Right lobe of liver (tissue), 6 donors: ENCODE data around the gene DCTN1. TPM values are rescaled to one million over a fixed set of nuclear protein-coding genes. Genes with fewer than 3 reads are reported as not detected.

Experiments
- ATAC-seq, 4 donors: fragments of 200-7000 bp; cut with Tn5 transposase; one replicate each; pipeline ENCODE4 v1.9.1; 2020; ENCODE audit warnings: mild to moderate bottlenecking in 4 of 4, moderate library complexity in 4 of 4
- DNase-seq, 3 donors: peaks; one replicate each; pipeline ENCODE4 v3.0.0-alpha.2; 2020
- H3K27ac ChIP-seq, 3 donors: fragments of 200-600 bp; one replicate each; pipeline ENCODE4 v1.8.0; 2022
- H3K27me3 ChIP-seq, 2 donors: fragments of 200-600 bp; one replicate each; pipeline ENCODE4 v1.8.0; 2022
- H3K36me3 ChIP-seq, 4 donors: fragments of 200-600 bp; sonication (generic) in 1 of 4; one replicate each; pipeline versions ENCODE4 v1.5.1 to v1.8.0; 2017 to 2022; ENCODE audit warnings: control low read depth in 1 of 4
- H3K4me1 ChIP-seq, 4 donors: fragments of 200-600 bp; sonication (generic) in 1 of 4; one replicate each; pipeline versions ENCODE4 v1.5.1 to v1.8.0; 2017 to 2022; ENCODE audit warnings: control low read depth in 1 of 4
- H3K4me3 ChIP-seq, 3 donors: fragments of 200-600 bp; one replicate each; pipeline ENCODE4 v1.8.0; 2022
- H3K9me3 ChIP-seq, 4 donors: fragments of 200-600 bp; sonication (generic) in 1 of 4; one replicate each; pipeline versions ENCODE4 v1.5.1 to v1.8.0; 2017 to 2022; ENCODE audit warnings: control low read depth in 1 of 4
- CTCF ChIP-seq, 4 donors: fragments of 200-600 bp in 3 of 4; fragments of 450-650 bp in 1 of 4; IDR thresholded peaks; one replicate each; pipeline versions ENCODE4 v1.5.1 to v1.8.0; 2016 to 2022; ENCODE audit warnings: antibody characterized with exemption in 4 of 4, mild to moderate bottlenecking in 2 of 4
- POLR2A ChIP-seq: fragments of 450-650 bp; IDR thresholded peaks from one replicate; pipeline ENCODE4 v1.6.1; 2017; ENCODE audit warnings: antibody characterized with exemption, mild to moderate bottlenecking
- WGBS: methylation state at CpG from one replicate; pipeline ENCODE4 v1.1.6; 2018; ENCODE audit warnings: low coverage, low lambda C conversion rate; ENCODE audit not compliant: insufficient coverage; ENCODE audit errors: missing lambda C conversion rate; 5-methylcytosine and 5-hydroxymethylcytosine counted together
- intact Hi-C, 2 donors: fragments of 100-400 bp; cut with DNase I; formaldehyde crosslinking; loops; one replicate each; pipeline versions ENCODE4 v1.11.2 to v1.14.1; 2022
- total RNA-seq, 6 experiments: library from RNA; depleted of rRNA in 2 of 6; stranded (reverse); fragments of >200 nt in 2 of 6; fragmentation: NEBNext Ultra II Directional in 3 of 6; extraction: Animal tissue kit (Norgen Biotek cat#: 25700) in 3 of 6; gene quantifications; one replicate each; pipeline versions ENCODE4 v1.1.0 to v1.2.4, GENCODE V29; 2016 to 2023
- donor health status: DM: no; HTN: yes; CAD: no.
- donor health status: DM: no; HTN: no; CAD: no.
- donor health status: DM: no; HTN: no; CAD: no.
- donor health status: DM: no; HTN: yes; CAD: no.
- donor health status: DM: no; HTN: yes; CAD: no.

The DCTN1 gene
- total RNA-seq, 6 experiments from 2014 or later, result 33.7 to 47.9 (median 37.3) TPM

- Histone ChIP-seq H3K4me3 (no peak overlapping the region), H3K27me3 (peaks cover 0 to 4% of the 10 kb centered on the region in 2 donors), H3K9me3 (no peaks in the 10 kb centered on the region), H3K27ac (no peak overlapping the region), H3K4me1 (peaks cover 0 to 22% (median 0%) of the 10 kb centered on the region in 4 donors), H3K36me3 (no peaks in the 10 kb centered on the region)
- WGBS, result 48% methylated on average over 4 of the region's 6 CpGs
- intact Hi-C loops, result loop anchor here in 1 of 2 donors (10.0 kb wide), 1 partner anchor 173 kb away; no protein-coding TSS in a partner anchor
- no peak for DNase-seq
- TF ChIP-seq CTCF (IDR thresholded peaks at IDR 0.05) (no peak), POLR2A (no peak)
- ATAC-seq, result no peak
Observed at GRCh38 chr2:74417763-74418162, 37.7 kb upstream of the DCTN1 start.

DNA sequence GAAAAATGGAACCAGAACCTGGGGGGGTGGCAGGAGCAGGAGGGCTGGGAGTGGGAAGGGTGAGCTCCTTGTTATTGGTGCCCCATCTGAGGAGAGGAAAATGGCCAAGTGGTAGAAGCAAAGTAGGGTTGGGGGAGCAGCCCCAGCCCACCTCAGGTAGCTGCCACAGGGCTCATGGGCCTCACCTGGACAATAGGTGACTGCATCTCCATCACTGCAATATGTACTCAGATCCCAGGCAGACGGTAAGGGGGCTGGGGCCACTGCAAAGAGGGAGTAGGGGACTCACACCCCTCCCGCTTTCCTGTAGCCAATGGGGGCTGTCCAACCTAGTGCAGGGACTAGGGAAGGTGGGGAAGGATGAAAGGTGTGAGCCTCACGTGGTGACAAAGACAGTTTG, 37.1 kb upstream of the DCTN1 start:
- H3K4me1 ChIP-seq, result peaks cover 0 to 22% (median 0%) of the 10 kb centered on the region in 4 donors
- no peak for ATAC-seq
- intact Hi-C loops, result loop anchor here in 1 of 2 donors (10.0 kb wide), 1 partner anchor 172 kb away; no protein-coding TSS in a partner anchor
- no peak overlapping the region for H3K4me3 ChIP-seq
- H3K27me3 ChIP-seq, result peaks cover 0 to 4% of the 10 kb centered on the region in 2 donors
- DNase-seq, result no peak
- WGBS, result 75% methylated on average over 2 of the region's 3 CpGs
- H3K36me3 ChIP-seq, result no peaks in the 10 kb centered on the region
- H3K27ac ChIP-seq, result no peak overlapping the region
- TF ChIP-seq POLR2A, result no peak
- no peak for TF ChIP-seq CTCF (IDR thresholded peaks at IDR 0.05)
- H3K9me3 ChIP-seq, result no peaks in the 10 kb centered on the region

DNA sequence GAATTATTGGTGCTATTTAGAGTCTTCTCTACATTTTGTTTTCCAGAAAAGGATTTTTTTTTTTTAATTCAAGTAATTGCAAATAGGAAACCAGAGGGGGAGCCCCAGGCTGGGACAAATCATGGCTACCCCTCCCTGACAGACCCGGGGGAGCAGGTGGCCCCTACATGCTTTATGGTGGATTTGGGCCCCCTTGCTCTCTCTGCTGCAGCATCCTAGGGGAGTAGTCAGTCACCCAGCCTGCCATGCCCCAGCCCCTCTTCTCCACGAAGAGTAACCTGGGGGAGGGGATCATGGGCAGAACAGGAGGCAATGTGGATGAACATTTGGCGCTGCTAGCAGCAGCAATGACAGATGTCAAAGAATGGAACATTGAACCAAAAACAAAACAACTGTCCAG, 36.7 kb upstream of the DCTN1 start:
- Histone ChIP-seq H3K27ac (no peak overlapping the region), H3K4me3 (no peak overlapping the region), H3K36me3 (no peaks in the 10 kb centered on the region), H3K9me3 (no peaks in the 10 kb centered on the region), H3K27me3 (peaks cover 0 to 4% of the 10 kb centered on the region in 2 donors), H3K4me1 (peaks cover 0 to 19% (median 0%) of the 10 kb centered on the region in 4 donors)
- intact Hi-C loops, result loop anchor here in 1 of 2 donors (10.0 kb wide), 1 partner anchor 172 kb away; no protein-coding TSS in a partner anchor
- DNase-seq (no peak), ATAC-seq (no peak)
- 45% methylated on average over 2 of the region's 3 CpGs for WGBS
- TF ChIP-seq CTCF (IDR thresholded peaks at IDR 0.05) (peak in 1 of 4 donors; percentile 13), POLR2A (no peak)

DNA sequence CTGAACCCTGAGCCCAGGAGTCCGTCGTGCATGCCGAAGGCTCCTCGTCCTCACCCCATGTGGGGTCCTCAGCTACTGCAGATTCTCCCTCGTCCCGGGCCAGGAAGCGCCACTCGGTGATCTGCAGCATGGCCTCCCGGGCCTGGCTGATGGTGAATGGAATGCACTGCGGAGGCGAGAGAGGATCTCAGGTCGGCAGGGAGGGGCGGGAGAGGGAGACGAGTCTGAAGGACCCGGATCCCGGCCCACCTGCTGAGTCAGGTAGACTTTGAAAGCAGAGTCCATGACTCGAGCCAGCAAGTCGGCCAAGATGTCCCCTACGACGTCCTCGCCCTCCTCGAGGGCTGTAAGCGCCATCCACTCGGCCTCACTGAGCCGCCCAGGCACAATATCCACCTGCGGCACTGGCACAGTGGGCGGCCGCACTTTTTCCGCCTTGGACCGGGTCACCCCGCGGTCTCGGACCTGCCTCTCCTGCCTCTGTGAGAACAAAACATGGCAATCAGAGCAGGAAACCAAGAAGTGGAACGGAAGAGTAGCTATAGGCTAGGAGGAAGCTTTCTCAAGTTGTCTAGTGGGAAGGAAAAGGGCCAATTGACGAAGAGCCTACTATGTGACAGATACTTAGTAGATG, 35.8 kb upstream of the DCTN1 start:
- peak overlapping the region; percentile 24 to 46 (median 42) for H3K4me3 ChIP-seq
- peaks cover 0 to 4% of the 10 kb centered on the region in 2 donors for H3K27me3 ChIP-seq
- TF ChIP-seq POLR2A, result no peak
- no peak for TF ChIP-seq CTCF (IDR thresholded peaks at IDR 0.05)
- no peaks in the 10 kb centered on the region for H3K36me3 ChIP-seq
- WGBS, result 27% methylated on average over 17 of the region's 35 CpGs
- intact Hi-C loops, result loop anchor here in 1 of 2 donors (10.0 kb wide), 1 partner anchor 171 kb away; no protein-coding TSS in a partner anchor
- DNase-seq, result no peak
- H3K4me1 ChIP-seq, result peaks cover 0 to 11% (median 0%) of the 10 kb centered on the region in 4 donors
- peak in 3 of 4 donors; percentile 5 to 17 (median 6) for ATAC-seq
- no peak overlapping the region for H3K27ac ChIP-seq
- H3K9me3 ChIP-seq, result no peaks in the 10 kb centered on the region
